ENCODE results near the gene BHLHE40.
A peak's percentile ranks its signal among the peaks of the same experiment; 100 is the strongest.

The BHLHE40 gene

GRCh38 chr3:4985330-4986174, 6.3 kb downstream of the BHLHE40 start:
- DNase-seq: no peak

GRCh38 chr3:4986175-4986781, 7.0 kb downstream of the BHLHE40 start:
- DNase-seq: no peak

GRCh38 chr3:4986782-4987537, 7.7 kb downstream of the BHLHE40 start:
- peak; percentile 62 for DNase-seq

DNA sequence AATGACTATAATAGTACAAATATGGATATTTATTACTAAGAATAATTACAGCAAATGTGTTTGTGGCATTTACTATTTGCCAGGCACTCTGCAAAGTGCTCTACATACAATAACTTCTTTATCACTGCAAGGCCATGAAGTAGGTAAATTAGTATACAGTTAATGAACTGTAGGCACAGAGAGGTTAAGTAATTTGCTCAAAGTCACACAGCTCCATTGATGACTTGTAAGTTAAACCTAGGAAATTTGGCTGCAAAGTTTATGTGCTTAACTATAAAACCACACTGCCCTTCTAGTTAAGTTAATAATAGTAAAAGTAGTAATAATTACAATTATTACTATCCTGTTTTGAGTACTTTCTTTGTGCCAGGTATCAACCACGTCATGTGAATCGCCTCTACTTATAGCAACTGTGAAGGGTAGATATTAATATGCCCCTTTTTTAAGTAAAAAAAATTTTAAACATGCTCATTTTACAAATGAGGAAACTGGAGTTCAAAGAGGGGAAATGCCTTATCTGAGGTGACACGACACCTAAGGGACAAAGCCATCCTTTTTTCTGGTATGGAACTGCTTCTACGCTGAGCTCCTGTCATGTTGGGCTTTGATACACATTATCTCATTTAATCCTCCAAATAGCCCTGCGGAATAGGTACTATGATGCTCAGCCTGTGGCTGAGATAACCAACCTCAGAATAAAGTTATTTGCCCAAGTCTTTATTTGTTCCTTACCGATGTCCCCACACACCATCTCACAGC, 8.5 kb downstream of the BHLHE40 start:
- no peak for DNase-seq

GRCh38 chr3:4988983-4989834, 10.0 kb downstream of the BHLHE40 start:
- no peak for DNase-seq

DNA sequence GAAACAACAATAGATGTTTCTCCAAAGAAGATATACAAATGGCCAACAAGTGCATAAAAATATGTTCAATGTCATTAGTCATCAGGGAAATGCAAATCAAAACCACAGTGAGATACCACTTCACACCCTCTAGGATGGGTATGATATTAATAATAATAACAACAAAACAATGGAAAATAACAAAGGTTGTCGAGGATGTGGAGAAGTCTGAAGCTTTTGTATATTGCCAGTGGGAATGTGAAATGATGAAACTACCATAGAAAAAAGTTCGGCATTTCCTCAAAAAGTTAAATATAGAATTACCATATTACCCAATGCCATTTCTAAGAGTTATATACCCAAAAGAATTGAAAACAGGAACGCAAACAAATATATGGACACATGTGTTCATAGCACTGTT, 10.8 kb downstream of the BHLHE40 start:
- no peak for DNase-seq

DNA sequence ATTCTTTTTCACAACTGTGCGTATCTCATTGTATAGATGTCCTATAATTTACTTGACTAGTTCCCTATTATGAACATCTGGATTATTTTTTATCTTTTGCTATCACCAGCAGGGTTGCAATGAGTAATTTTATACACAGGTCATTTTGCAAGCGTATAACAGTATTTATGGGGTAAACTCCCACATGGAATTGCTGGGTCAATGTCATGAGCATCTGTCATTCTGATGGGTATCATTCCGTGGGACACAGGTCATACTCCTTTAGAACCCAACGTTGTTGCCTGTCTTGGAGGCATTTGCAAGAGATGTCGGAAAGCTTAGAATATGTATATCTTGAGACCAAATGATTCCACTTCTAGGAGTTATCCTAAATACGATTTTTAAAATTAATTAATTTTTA, 12.9 kb downstream of the BHLHE40 start:
- DNase-seq: no peak

DNA sequence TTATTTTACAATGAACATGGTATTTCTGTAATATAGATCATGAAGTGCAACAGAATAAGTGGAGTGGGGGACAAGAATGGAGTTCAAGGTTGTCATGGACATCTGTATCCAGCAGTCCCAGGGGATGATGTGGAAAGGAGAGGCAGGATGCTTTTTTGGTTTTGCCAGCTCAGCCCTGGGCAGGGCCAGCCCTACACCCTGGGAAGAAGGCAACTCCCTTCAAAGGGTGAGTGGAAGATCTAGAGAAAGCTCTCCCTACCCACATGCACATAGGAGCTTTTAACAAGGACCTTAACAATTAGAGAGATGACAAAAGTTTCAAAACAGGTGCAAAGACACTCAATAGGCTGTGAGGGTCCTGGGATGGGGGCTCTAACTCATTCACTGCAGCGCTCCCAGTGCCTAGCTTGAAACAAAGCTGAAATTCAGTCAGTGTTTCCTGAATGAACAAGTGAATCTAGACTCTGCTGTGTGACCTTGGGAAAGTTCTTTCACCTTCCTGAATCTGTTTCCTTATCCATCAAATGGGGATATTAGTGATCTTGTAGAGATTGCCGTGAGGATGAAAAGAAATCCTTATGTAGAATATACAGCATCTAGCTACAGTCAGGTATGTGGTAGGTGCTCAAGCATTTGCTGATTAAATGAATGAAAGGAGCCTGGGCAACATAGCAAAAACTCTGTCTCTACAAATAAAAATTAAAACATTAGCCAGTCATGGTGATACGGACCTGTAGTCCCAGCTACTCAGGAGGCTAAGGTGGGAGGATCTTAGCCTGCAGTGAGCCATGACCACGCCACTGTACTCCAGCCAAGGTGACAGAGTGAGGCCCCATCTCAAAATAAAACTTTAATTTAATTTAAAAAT, 14.3 kb downstream of the BHLHE40 start:
- no peak for DNase-seq

- no peak for DNase-seq
Measured at GRCh38 chr3:4994144-4994730, 15.0 kb downstream of the BHLHE40 start.

DNA sequence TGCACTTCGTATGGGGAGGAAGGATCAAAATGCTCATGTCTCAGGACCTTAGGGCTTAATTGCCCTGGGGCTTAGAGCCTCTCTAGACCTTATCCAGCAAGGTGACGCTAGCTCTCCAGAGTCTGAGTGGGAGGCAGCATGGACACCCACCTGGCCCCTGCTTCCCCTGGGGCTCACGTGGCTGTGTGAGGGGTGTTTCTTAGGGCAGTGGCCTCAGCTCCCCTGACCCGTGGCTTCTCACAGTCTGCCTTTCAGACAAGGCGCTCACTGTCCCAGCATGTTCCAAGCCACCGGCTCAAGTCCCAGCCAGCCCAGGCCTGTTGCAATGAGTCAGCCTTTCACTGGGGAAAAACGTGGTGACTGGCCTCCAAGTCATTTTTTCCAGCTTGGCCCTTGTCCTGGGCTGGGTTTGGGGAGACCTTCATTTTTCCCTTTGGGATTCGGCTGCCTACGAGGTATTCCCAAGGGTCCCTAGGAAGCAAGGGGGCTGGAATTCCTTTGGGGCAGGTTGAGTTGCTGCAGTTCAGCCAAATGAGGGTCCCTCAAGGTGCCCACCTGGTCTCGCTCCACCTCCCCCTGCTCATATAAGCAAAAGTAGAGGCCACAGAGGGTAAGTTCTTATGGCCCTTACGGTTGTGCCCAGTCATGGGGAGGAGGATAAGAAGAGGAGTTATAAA, 15.7 kb downstream of the BHLHE40 start:
- peak; percentile 39 for DNase-seq

DNA sequence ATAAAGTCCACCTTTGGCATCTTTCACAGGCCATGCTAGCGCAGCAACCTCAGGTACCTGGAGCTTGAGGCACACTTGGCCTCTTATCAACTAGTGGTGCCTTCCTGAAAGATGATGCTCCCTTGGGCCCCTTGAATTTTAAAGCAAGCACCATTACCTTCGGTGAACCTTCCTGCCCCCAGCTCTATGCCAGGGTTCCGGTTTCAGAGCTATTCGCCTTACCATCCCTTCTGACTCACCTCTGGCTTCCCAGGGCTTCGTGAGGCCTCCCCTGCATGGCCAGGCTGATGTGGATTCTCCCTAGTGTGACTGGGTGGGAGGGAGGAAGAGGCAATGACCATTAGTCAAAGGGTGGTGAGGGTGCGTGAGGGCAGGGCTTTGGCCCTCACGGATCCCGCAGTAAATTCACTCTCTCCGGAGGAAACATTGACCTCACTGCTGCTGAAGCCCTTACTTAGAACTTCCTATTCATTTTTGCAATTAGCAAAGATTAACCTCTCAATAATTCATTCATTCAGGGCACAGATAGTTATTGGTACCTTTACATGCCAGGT, 16.3 kb downstream of the BHLHE40 start:
- DNase-seq: no peak

DNA sequence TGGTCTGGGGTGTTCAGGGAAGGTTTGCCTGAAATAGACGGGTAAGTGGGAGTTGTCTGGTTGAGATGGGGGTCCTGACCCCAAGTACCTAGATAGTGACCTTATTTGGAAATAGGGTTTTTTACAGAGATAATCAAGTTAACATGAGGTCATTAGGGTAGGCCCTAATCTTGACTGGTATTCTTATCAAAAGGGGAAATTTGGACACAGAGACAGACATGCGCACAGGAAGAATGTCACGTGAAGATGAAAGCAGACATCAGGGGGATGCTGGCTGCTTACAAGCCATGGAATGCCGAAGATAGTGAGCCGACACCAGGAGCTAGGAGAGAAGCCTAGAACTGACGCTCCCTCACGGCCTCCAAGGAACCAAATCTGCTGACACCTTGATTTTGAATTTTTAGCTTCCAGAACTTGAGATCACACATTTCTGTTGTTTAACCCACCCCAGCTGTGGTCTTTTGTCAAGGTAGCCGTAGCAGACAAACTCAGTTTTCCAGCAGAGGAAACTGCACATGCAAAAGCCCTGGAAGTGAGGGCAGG, 17.1 kb downstream of the BHLHE40 start:
- no peak for DNase-seq

DNA sequence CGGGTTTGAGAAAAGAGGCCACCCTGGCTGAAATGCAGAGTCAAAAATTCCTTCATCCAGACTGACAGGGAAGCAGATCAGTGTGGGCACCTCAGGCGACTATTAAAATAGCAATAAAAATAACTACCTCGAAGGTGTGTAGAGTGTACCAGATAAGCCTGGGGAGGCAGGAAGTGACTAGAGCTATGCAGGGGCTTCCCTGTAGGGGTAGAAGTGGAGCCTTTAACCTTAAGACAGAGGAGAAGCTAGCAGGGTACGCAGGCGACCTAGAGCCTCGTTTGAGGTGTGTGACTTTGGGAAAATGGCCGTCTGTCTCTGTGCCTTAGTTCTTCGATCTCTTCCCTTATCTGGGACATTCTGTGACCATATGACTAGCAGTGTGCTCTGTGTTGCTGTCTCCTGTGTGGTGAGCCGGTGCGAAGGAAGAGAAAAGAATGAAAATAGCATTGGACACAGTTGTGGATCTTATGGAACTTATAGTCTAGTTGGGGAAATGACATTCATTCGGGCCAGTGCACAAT, 17.6 kb downstream of the BHLHE40 start:
- DNase-seq: no peak

DNA sequence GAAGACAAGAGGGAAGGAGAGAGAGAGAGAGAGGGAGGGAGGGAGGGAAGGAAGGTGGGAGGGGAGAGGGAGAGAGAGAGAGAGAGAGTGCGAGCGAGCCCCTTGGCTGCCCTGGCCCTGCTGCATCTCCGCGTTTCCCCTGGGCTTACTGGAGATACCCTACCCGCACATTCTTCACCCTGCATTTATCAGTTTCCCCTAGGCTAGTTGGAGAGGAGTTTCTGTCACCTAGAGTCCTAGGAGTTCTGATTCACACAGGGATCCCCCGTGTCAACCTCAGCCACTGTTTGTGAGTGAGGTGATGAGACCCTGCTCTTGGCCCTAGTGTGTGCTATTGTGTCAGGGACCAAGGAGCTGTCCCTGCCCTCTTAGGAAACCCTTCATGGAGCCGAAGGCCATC, 18.7 kb downstream of the BHLHE40 start:
- DNase-seq: no peak

GRCh38 chr3:4999531-5000184, 20.4 kb downstream of the BHLHE40 start:
- DNase-seq: no peak

DNA sequence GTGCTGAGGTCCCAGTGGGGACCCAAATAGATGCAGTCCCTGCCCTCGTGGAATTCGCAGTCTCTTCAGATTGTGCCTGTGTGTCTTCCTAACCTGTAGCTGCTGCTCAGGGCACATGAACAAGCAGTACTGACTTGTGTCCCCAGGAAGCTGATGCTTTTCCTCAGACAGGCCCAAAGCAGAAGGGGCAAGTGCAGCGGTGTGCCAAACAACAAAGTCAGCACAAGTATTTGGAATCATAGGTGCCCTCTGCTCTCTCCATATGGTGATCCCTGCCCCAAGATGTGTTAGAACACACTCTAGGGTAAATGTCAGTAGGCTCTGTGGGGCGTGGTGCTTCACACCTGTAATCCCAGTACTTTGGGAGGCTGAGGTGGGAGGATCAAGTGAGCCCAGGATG, 21.9 kb downstream of the BHLHE40 start:
- no peak for DNase-seq

DNA sequence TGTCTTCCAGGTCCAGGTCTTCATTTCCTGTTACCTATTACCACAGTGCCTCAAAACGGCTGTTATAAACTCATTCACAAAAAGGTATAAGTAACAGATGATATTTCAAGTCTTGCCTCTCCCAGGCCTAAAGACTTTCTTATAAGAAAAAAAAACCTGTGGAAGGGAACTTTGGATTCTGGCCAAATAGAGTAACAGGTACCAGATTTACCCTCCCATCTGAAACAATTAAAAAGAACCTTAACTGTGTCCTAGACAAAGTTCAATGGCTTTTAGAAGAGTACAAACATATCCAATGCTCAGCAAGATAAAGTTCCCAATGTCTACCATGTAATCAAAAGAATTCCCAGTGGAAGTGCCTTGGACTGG, 22.6 kb downstream of the BHLHE40 start:
- DNase-seq: no peak

DNA sequence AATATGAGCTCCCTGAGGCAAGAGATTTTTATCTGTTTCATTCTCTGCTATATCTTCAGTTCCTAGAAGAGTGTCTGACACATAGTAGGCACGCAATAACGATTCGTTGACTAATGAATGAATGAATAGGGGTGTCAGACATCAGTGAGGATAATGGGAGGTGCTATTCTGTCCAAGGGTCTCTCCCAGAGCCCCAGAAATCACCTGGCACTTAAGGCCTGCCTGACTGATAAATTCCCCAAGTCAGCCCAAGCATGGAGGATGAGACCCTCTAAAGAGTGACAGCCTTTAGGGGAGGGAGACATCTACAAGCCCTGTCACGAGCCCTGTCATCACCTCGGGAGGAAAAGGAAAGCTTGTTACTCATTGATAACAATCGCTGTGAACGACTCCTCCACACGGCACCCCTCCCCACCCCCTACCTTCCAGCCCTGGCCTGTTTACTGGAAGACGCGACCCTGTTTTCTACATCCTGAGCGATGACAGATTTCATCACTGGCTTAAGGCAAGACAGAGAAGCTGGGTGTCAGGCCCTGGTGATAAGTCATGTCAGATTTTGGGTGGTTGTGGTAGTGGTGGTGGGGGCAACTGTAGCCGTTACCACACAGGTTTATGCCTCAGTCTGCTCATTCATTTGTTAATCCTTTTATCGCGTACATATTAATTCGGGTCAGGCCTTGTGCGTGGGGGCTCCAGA, 23.1 kb downstream of the BHLHE40 start:
- no peak for DNase-seq

Data from GOT3 (cell line).